C4-2B (cell line): ENCODE measurements around the gene TMEM207.
"Not testable (repeated sequence)": the region's sequence is repeated elsewhere in the genome, so short reads cannot be mapped to it uniquely, and the experiment has no call there.

Experiments
- H3K27ac ChIP-seq: fragments of 450-650 bp; 2 replicates; pipeline ENCODE4 v1.5.1; 2017
- ZFX ChIP-seq: fragments of 450-650 bp; IDR thresholded peaks from 2 replicates; pipeline ENCODE4 v1.6.1; 2017
- TF ChIP-seq, protein P1 (sequence below): fragments of 450-650 bp; conservative IDR thresholded peaks from 2 replicates; pipeline ENCODE4 v1.5.1; 2017; ENCODE audit warnings: mild to moderate bottlenecking

The TMEM207 gene

DNA sequence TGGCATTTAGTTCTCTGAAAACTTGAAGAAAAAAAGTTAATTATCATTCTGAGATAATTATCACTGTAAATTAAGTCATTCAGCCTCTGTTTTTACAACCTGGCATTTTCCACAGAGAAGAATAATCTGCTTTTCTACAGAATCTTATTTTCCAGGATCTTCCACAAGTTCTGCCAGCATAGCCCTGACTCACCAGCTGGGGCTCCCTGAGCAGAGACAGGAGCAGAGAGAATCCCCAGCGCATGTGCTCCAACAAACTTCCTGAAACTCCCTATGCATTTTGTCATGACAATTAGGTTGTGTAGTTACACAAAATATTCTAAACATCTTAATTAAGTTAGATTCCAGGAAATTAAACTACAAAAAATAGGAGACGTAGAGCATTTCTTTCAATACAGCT, 32.1 kb upstream of the TMEM207 start:
- no peak overlapping the region for H3K27ac ChIP-seq
- TF ChIP-seq, protein P1, sequence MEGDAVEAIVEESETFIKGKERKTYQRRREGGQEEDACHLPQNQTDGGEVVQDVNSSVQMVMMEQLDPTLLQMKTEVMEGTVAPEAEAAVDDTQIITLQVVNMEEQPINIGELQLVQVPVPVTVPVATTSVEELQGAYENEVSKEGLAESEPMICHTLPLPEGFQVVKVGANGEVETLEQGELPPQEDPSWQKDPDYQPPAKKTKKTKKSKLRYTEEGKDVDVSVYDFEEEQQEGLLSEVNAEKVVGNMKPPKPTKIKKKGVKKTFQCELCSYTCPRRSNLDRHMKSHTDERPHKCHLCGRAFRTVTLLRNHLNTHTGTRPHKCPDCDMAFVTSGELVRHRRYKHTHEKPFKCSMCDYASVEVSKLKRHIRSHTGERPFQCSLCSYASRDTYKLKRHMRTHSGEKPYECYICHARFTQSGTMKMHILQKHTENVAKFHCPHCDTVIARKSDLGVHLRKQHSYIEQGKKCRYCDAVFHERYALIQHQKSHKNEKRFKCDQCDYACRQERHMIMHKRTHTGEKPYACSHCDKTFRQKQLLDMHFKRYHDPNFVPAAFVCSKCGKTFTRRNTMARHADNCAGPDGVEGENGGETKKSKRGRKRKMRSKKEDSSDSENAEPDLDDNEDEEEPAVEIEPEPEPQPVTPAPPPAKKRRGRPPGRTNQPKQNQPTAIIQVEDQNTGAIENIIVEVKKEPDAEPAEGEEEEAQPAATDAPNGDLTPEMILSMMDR, result no peak
- TF ChIP-seq ZFX, result no peak

DNA sequence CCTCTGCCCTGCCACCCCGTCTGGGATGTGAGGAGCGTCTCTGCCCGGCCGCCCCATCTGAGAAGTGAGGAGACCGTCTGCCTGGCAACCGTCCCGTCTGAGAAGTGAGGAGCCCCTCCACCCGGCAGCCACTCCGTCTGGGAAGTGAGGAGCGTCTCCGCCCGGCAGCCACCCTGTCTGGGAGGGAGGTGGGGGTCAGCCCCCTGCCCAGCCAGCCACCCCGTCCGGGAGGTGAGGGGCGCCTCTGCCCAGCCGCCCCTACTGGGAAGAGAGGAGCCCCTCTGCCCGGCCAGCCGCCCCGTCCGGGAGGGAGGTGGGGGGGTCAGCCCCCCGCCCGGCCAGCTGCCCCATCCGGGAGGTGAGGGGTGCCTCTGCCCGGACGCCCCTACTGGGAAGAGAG, 23.6 kb upstream of the TMEM207 start:
- H3K27ac ChIP-seq, result not testable (repeated sequence)

DNA sequence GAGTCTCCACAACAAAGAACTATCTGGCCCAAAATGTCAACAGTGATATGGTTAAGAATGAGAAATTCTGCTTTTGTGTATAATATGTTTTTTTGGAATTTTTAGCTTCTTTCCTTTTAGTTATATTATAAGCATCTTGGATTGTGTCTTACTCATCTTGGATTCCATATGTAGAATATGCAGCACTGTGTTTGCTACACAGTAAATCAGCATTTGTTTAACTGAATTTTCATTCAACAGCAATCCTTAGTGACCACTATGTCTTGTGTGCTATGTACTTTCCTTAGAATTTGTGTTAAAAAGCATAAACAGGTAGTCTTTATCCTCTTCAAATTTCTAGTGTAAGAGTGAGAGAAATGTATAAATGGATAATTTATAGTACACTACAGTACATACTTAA, 18.2 kb upstream of the TMEM207 start:
- TF ChIP-seq, protein P1, result no peak
- no peak for TF ChIP-seq ZFX

DNA sequence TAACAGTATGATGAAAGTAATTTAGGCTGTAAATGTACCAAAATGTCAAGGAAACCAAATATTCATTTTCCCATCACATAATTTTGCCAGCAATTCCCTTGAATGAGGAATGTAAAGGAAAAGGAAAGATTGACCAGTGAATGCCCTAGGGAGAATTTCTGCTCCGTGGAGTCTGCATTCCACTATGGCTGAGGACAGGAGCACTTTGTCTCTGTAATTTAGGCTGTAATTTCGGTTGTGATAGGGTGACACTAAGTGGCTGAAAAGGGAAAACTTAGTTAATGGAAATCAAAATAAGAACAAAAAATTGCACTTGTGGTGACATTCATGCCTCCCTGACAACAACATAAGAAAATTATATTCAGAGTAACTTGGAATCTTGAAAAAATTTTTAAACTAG, 8.3 kb upstream of the TMEM207 start:
- no peak for TF ChIP-seq ZFX
- TF ChIP-seq, protein P1, result peak; percentile 18
- no peak overlapping the region for H3K27ac ChIP-seq

More for the DNA sequence above, 18.2 kb upstream of the TMEM207 start:
- no peak overlapping the region for H3K27ac ChIP-seq

DNA sequence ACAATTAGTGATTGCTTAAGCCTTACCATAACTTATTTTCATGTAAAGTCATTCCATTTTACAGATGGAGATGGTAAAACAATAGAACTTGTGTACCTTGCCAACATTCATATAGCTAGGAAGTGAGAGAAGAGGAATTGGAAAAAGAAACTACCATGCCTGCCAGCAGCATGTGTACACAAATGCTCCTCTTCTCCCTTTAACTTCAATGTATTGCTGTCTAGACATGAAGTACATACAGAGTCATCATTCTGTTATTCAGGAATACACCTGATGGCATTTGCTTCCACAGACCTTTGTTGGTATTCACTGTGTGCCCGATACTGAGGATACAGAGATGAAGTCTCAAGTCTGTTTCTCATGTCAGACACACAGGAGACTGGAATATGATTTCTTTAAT, 7.1 kb upstream of the TMEM207 start:
- no peak overlapping the region for H3K27ac ChIP-seq
- TF ChIP-seq ZFX, result no peak
- TF ChIP-seq, protein P1, result no peak

DNA sequence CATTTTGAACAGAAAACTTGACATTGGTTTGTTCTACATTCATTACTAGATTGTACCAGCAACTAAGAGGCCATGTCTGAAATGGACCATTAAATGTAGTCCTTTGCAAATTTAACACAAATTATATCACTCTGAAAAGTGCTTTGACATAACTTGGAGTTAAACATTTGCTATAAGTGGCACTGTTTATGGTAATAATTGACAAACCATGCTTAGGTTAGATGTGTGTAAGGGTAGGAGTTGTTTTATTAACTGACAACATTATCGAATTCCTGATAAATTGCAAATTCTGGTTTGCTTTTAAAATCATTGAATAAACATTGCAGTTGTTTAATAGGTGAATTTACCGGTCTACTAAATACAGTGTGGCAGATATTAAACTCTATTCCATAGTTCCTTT, 6.1 kb upstream of the TMEM207 start:
- TF ChIP-seq, protein P1, result no peak
- no peak for TF ChIP-seq ZFX
- no peak overlapping the region for H3K27ac ChIP-seq

DNA sequence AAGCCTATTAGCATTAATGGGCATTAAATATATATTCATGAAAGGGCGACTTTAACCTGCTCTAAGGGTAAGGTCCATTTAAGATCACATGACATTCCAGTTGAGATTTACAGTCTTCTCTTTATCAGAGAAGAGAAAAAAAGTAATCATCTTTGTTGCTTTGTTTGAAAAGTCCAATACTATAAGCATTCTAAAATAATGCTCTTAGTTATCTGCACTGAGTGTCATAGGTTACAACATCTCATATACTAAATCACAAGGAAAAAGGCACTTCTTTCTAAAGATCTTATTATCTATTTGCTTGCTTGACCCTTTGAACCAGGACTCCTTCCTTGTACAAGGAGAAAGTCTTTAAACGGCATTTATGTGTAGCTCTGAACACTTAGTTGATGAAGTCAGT, 1.4 kb downstream of the TMEM207 start:
- H3K27ac ChIP-seq, result no peak overlapping the region
- TF ChIP-seq, protein P1, result no peak

DNA sequence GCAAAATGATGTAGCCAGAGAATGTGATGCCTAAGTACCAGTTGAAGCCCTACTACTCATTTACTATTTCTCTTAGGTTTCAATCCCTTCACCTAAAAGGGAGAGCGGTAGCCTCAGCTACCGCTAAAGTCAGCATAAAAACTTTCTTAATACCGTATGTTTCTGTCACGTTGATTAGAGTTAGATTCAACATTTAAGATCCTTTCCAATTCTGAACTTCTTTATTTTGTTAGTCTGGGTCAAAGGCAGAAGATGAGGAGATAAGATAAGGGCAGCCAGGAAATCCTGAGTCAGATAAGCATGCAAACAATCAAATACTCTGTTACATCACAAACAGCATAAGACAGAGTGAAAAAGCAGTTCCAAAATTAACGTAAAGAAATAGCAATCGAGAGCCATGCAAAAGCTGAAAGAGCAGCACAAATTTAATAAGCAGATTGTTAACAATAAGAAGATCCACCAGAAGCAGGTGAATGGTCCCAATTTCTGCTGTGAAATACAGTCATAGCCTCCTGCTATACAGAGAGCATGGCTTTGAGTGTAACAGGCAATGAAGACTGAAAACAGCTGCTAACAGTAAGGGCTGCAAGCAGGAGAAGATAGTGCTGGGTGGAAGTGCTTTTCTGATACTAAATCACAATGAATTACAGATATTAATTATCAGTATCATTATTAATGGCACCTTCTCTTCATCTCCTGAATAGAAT, 3.0 kb downstream of the TMEM207 start:
- H3K27ac ChIP-seq, result no peak overlapping the region; the same call in 1 of the 2 replicates
- no peak for TF ChIP-seq ZFX
- TF ChIP-seq, protein P1, result no peak
